GM23338 (cell line): ENCODE results near the gene WRNIP1. TPM values are rescaled to one million over a fixed set of nuclear protein-coding genes. Genes with fewer than 3 reads are reported as not detected.

Source experiments
- ATAC-seq: fragments of 200-7000 bp; cut with Tn5 transposase; 3 replicates; pipeline ENCODE4 v1.9.1; 2020
- DNase-seq: peaks from one replicate; pipeline ENCODE4 v3.0.0-alpha.2; 2015; ENCODE audit warnings: low spot score
- H2AFZ ChIP-seq: fragments of 200-600 bp; sonication (generic); 2 replicates; pipeline ENCODE4 v1.8.0; 2016; ENCODE audit warnings: antibody characterized with exemption, mild to moderate bottlenecking, moderate library complexity
- H3F3A ChIP-seq: fragments of 200-600 bp; sonication (generic); replicated peaks from 2 replicates; pipeline ENCODE4 v1.8.0; 2017; ENCODE audit warnings: antibody characterized with exemption, mixed run types, low read depth
- H3K27ac ChIP-seq: fragments of 200-600 bp; sonication (generic); 2 replicates; pipeline ENCODE4 v1.6.1; 2016; ENCODE audit warnings: low read depth
- H3K27me3 ChIP-seq: fragments of 200-600 bp; sonication (generic); 2 replicates; pipeline ENCODE4 v1.8.0; 2016; ENCODE audit warnings: mild to moderate bottlenecking, mixed run types, moderate library complexity; ENCODE audit not compliant: insufficient read depth
- H3K36me3 ChIP-seq: fragments of 200-600 bp; sonication (generic); 2 replicates; pipeline ENCODE4 v1.8.0; 2016; ENCODE audit warnings: mild to moderate bottlenecking; ENCODE audit not compliant: insufficient read depth
- H3K4me1 ChIP-seq: fragments of 200-600 bp; sonication (generic); 2 replicates; pipeline ENCODE4 v1.8.0; 2016; ENCODE audit warnings: mild to moderate bottlenecking, moderate library complexity; ENCODE audit not compliant: insufficient read depth
- H3K4me2 ChIP-seq: fragments of 200-600 bp; sonication (generic); 2 replicates; pipeline ENCODE4 v1.7.1; 2017; ENCODE audit warnings: mixed run types
- H3K4me3 ChIP-seq: fragments of 200-600 bp; sonication (generic); 2 replicates; pipeline ENCODE4 v1.6.1; 2016; ENCODE audit warnings: mixed run types
- H3K79me2 ChIP-seq: fragments of 200-600 bp; sonication (generic); replicated peaks from 2 replicates; pipeline ENCODE4 v1.8.0; 2017; ENCODE audit warnings: mild to moderate bottlenecking; ENCODE audit not compliant: insufficient read depth
- H3K9me2 ChIP-seq: fragments of 200-600 bp; sonication (generic); 2 replicates; pipeline ENCODE4 v1.8.0; 2017; ENCODE audit not compliant: insufficient read depth
- H4K20me1 ChIP-seq: fragments of 200-600 bp; sonication (generic); replicated peaks from 2 replicates; pipeline ENCODE4 v1.8.0; 2017; ENCODE audit warnings: mild to moderate bottlenecking; ENCODE audit not compliant: insufficient read depth
- H3K27ac Mint-ChIP-seq: 2 replicates; pipeline ENCODE4 v1.8.0; 2020; ENCODE audit warnings: inconsistent platforms, mild to moderate bottlenecking, moderate library complexity, mixed read lengths
- H3K27me3 Mint-ChIP-seq: 3 replicates; pipeline ENCODE4 v1.8.0; 2022; ENCODE audit warnings: low read depth, mild to moderate bottlenecking, moderate library complexity, mixed read lengths, inconsistent platforms; ENCODE audit not compliant: insufficient read depth, poor library complexity
- H3K36me3 Mint-ChIP-seq: 3 replicates; pipeline ENCODE4 v1.8.0; 2021; ENCODE audit warnings: low read depth, mild to moderate bottlenecking, inconsistent platforms, moderate library complexity, mixed read lengths
- H3K4me1 Mint-ChIP-seq: 3 replicates; pipeline ENCODE4 v1.8.0; 2020; ENCODE audit warnings: mild to moderate bottlenecking, inconsistent platforms, mixed read lengths
- H3K4me3 Mint-ChIP-seq: 3 replicates; pipeline ENCODE4 v1.8.0; 2021; ENCODE audit warnings: moderate library complexity, mild to moderate bottlenecking, inconsistent platforms, mixed read lengths
- H3K9me3 Mint-ChIP-seq: 3 replicates; pipeline ENCODE4 v1.8.0; 2020; ENCODE audit warnings: moderate library complexity, mild to moderate bottlenecking, inconsistent platforms, mixed read lengths
- ETS1 ChIP-seq: IDR thresholded peaks from 2 replicates; pipeline ENCODE4 v1.6.1; 2016; ENCODE audit warnings: antibody characterized with exemption
- EZH2 ChIP-seq: fragments of 200-600 bp; sonication (generic); IDR thresholded peaks from one replicate; pipeline ENCODE4 v1.8.0; 2017; ENCODE audit warnings: antibody characterized with exemption, mild to moderate bottlenecking, low read depth; ENCODE audit not compliant: unreplicated experiment
- EZH2phosphoT487 ChIP-seq: fragments of 200-600 bp; sonication (generic); IDR thresholded peaks from one replicate; pipeline ENCODE4 v1.8.1; 2018; ENCODE audit warnings: antibody characterized with exemption; ENCODE audit not compliant: unreplicated experiment
- JUNB ChIP-seq: IDR thresholded peaks from one replicate; pipeline ENCODE4 v1.6.1; 2016; ENCODE audit warnings: antibody characterized with exemption; ENCODE audit not compliant: unreplicated experiment
- NANOG ChIP-seq: IDR thresholded peaks from 2 replicates; pipeline ENCODE4 v1.6.1; 2016; ENCODE audit warnings: antibody characterized with exemption, borderline replicate concordance
- POLR2AphosphoS5 ChIP-seq: IDR thresholded peaks from 2 replicates; pipeline ENCODE4 v1.6.1; 2016; ENCODE audit warnings: antibody characterized with exemption, low read depth
- REST ChIP-seq: IDR thresholded peaks from one replicate; pipeline ENCODE4 v1.6.1; 2018; ENCODE audit warnings: antibody characterized with exemption; ENCODE audit not compliant: unreplicated experiment
- ZNF114 ChIP-seq: fragments of 250-450 bp; sonication (Bioruptor Pico); IDR thresholded peaks from 2 replicates; pipeline ENCODE4 v1.5.0; 2020; ENCODE audit warnings: mild to moderate bottlenecking, moderate library complexity
- ZNF331 ChIP-seq: fragments of 250-450 bp; sonication (Bioruptor Pico); IDR thresholded peaks from 2 replicates; pipeline ENCODE4 v1.5.0; 2020; ENCODE audit warnings: low read depth, mild to moderate bottlenecking, moderate library complexity
- ZNF462 ChIP-seq: fragments of 250-450 bp; sonication (Bioruptor Pico); IDR thresholded peaks from 2 replicates; pipeline ENCODE4 v1.5.0; 2020; ENCODE audit warnings: mild to moderate bottlenecking, moderate library complexity
- polyA plus RNA-seq: library from polyadenylated mRNA; unstranded; fragments of >200 nt; fragmentation: Nextera tagmentation; extraction: Ambion mirVana; gene quantifications from 2 replicates; pipeline ENCODE4 v1.2.1, GENCODE V29; 2016
- total RNA-seq: library from RNA; depleted of rRNA; stranded (reverse); fragments of >200 nt; shearing (Covaris generic); gene quantifications from 2 replicates; pipeline ENCODE4 v1.2.3, GENCODE V29; 2014
- TF ChIP-seq, protein P1 (sequence below), 2 experiments: fragments of 200-600 bp in 1 of 2; sonication (generic) in 1 of 2; conservative IDR thresholded peaks; 2 replicates each; pipeline versions ENCODE4 v1.5.1 to v1.6.1; 2016 to 2017; ENCODE audit warnings: antibody characterized with exemption in 2 of 2, low read depth in 2 of 2, mild to moderate bottlenecking in 2 of 2, moderate library complexity in 1 of 2

The WRNIP1 gene
- total and polyA plus RNA-seq, 2 experiments from 2014 or later: 27.6 to 66.0 TPM

DNA sequence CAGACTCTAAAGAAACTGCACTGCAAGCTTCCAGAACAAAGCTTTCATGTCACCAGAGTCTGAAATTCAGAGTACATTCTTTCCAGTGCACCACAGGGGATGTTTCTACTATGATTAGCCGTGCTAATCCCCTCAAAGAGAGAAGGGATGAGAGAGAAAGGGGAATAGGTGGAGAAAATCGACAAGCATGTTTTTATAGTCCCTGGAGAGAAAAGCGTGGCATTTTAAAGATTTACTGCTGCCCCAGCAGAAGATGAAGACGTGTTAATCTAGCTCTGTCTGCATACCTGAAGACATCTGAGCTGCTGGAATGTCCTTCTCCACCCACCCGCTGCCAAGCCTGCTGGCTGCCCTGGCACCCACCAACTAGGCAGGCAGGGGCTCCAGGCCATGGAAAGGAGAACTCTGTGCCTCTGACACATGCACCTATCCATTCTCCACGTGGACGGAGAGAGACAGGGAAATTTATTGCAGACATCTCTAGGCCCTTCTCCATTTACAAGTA, 18.6 kb upstream of the WRNIP1 start:
- DNase-seq: no peak
- Histone ChIP-seq H3K27me3 (no peaks in the 10 kb centered on the region), H3K4me3 (no peak overlapping the region), H3K9me2 (no peaks in the 10 kb centered on the region), H3K79me2 (no peaks in the 10 kb centered on the region), H3K36me3 (no peaks in the 10 kb centered on the region), H4K20me1 (no peaks in the 10 kb centered on the region), H3K4me2 (no peak overlapping the region), H3K27ac (no peak overlapping the region), H3F3A (no peaks in the 10 kb centered on the region), H2AFZ (0 out of 2 replicates have a peak overlapping the region, but pooled peaks have one; percentile 3), H3K4me1 (no peaks in the 10 kb centered on the region)
- peak; percentile 53 for ATAC-seq
- H3K27ac Mint-ChIP-seq: no peak overlapping the region
- H3K4me3 Mint-ChIP-seq: no peak overlapping the region
- H3K36me3 Mint-ChIP-seq: no peaks in the 10 kb centered on the region
- H3K27me3 Mint-ChIP-seq: peaks cover 2% of the 10 kb centered on the region
- TF ChIP-seq ETS1 (no peak), EZH2phosphoT487 (no peak), ZNF114 (CRISPR knock-in tag) (no peak), JUNB (no peak), ZNF462 (CRISPR knock-in tag) (no peak), EZH2 (no peak), NANOG (no peak), POLR2AphosphoS5 (no peak), REST (no peak), ZNF331 (CRISPR knock-in tag) (no peak)
- TF ChIP-seq, protein P1, sequence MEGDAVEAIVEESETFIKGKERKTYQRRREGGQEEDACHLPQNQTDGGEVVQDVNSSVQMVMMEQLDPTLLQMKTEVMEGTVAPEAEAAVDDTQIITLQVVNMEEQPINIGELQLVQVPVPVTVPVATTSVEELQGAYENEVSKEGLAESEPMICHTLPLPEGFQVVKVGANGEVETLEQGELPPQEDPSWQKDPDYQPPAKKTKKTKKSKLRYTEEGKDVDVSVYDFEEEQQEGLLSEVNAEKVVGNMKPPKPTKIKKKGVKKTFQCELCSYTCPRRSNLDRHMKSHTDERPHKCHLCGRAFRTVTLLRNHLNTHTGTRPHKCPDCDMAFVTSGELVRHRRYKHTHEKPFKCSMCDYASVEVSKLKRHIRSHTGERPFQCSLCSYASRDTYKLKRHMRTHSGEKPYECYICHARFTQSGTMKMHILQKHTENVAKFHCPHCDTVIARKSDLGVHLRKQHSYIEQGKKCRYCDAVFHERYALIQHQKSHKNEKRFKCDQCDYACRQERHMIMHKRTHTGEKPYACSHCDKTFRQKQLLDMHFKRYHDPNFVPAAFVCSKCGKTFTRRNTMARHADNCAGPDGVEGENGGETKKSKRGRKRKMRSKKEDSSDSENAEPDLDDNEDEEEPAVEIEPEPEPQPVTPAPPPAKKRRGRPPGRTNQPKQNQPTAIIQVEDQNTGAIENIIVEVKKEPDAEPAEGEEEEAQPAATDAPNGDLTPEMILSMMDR (conservative IDR thresholded peaks at IDR 0.05; ENCODE audit: low read depth in 2 of 2): no peak
- H3K4me1 Mint-ChIP-seq: peaks cover 19% of the 10 kb centered on the region
- H3K9me3 Mint-ChIP-seq: no peaks in the 10 kb centered on the region
